ENCODE results near the gene BEST1. TPM values are rescaled to one million over a fixed set of nuclear protein-coding genes. Genes with fewer than 3 reads are reported as not detected.
"Not testable (repeated sequence)": the region's sequence is repeated elsewhere in the genome, so short reads cannot be mapped to it uniquely, and the experiment has no call there.

The BEST1 gene
- total and polyA plus RNA-seq, 5 donors from 2014 or later = 0.15 to 1.8 (median 1.5) TPM

- not testable (repeated sequence) for H3K36me3 Mint-ChIP-seq; H3K27ac ChIP-seq (ENCODE audit: insufficient read depth, low read length, poor library complexity, severe bottlenecking); H3K27ac Mint-ChIP-seq; ATAC-seq (ENCODE audit: low read depth in 2 of 2); H3K36me3 ChIP-seq (ENCODE audit: control insufficient read depth, insufficient read depth, low read length); DNase-seq; H3K4me3 ChIP-seq (ENCODE audit: low read depth, low read length); H3K9me3 ChIP-seq (ENCODE audit: control insufficient read depth in 2 of 2, low read length in 2 of 2); H3K9me3 Mint-ChIP-seq; H3K27me3 ChIP-seq (ENCODE audit: control insufficient read depth, insufficient read depth, low read length)
- H3K4me1 ChIP-seq (ENCODE audit: control insufficient read depth, insufficient read depth, low read length, poor library complexity, severe bottlenecking) = peaks cover 11% of the 10 kb centered on the region
- Mint-ChIP-seq H3K27me3 (peaks cover 27% of the 10 kb centered on the region), H3K4me1 (peaks cover 0 to 11% (median 3%) of the 10 kb centered on the region in 4 donors), H3K4me3 (peak overlapping the region in 1 of 4 donors; percentile 11)
Measured at GRCh38 chr11:61953632-61954031, 3.5 kb downstream of the BEST1 start.

GRCh38 chr11:61954106-61954850 is 4.1 kb downstream of the BEST1 start:
- Histone ChIP-seq H3K9me3 (ENCODE audit: control insufficient read depth in 2 of 2, low read length in 2 of 2) (no peaks in the 10 kb centered on the region), H3K4me3 (ENCODE audit: low read depth, low read length) (no peak overlapping the region), H3K27me3 (ENCODE audit: control insufficient read depth, insufficient read depth, low read length) (peaks cover 6% of the 10 kb centered on the region), H3K36me3 (ENCODE audit: control insufficient read depth, insufficient read depth, low read length) (no peaks in the 10 kb centered on the region), H3K4me1 (ENCODE audit: control insufficient read depth, insufficient read depth, low read length, poor library complexity, severe bottlenecking) (peaks cover 11% of the 10 kb centered on the region), H3K27ac (ENCODE audit: insufficient read depth, low read length, poor library complexity, severe bottlenecking) (no peak overlapping the region)
- peaks cover 27% of the 10 kb centered on the region for H3K27me3 Mint-ChIP-seq
- peaks cover 0 to 11% (median 3%) of the 10 kb centered on the region in 4 donors for H3K4me1 Mint-ChIP-seq
- H3K9me3 Mint-ChIP-seq = no peaks in the 10 kb centered on the region
- peak overlapping the region in 1 of 4 donors; percentile 11 for H3K4me3 Mint-ChIP-seq
- no peak for DNase-seq
- no peaks in the 10 kb centered on the region for H3K36me3 Mint-ChIP-seq
- ATAC-seq (ENCODE audit: low read depth in 2 of 2) = no peak
- H3K27ac Mint-ChIP-seq = no peak overlapping the region

- peaks cover 6% of the 10 kb centered on the region for H3K27me3 ChIP-seq (ENCODE audit: control insufficient read depth, insufficient read depth, low read length)
- peak overlapping the region in 2 of 4 donors; percentile 22 to 31 for H3K4me3 Mint-ChIP-seq
- no peak overlapping the region for H3K4me3 ChIP-seq (ENCODE audit: low read depth, low read length)
- peaks cover 27% of the 10 kb centered on the region for H3K27me3 Mint-ChIP-seq
- no peaks in the 10 kb centered on the region for H3K9me3 Mint-ChIP-seq
- no peaks in the 10 kb centered on the region for H3K36me3 ChIP-seq (ENCODE audit: control insufficient read depth, insufficient read depth, low read length)
- H3K4me1 ChIP-seq (ENCODE audit: control insufficient read depth, insufficient read depth, low read length, poor library complexity, severe bottlenecking) = peaks cover 11% of the 10 kb centered on the region
- H3K27ac Mint-ChIP-seq = no peak overlapping the region
- no peaks in the 10 kb centered on the region for H3K9me3 ChIP-seq (ENCODE audit: control insufficient read depth in 2 of 2, low read length in 2 of 2)
- H3K36me3 Mint-ChIP-seq = no peaks in the 10 kb centered on the region
- DNase-seq = no peak
- H3K27ac ChIP-seq (ENCODE audit: insufficient read depth, low read length, poor library complexity, severe bottlenecking) = no peak overlapping the region
- H3K4me1 Mint-ChIP-seq = peaks cover 0 to 11% (median 3%) of the 10 kb centered on the region in 4 donors
- ATAC-seq (ENCODE audit: low read depth in 2 of 2) = peak; percentile 17 to 21
Measured at GRCh38 chr11:61954851-61955421, 4.8 kb downstream of the BEST1 start.

GRCh38 chr11:61955422-61956135 is 5.4 kb downstream of the BEST1 start:
- H3K27ac ChIP-seq (ENCODE audit: insufficient read depth, low read length, poor library complexity, severe bottlenecking) = no peak overlapping the region

GRCh38 chr11:61956191-61957020 is 6.3 kb downstream of the BEST1 start:
- Mint-ChIP-seq H3K4me1 (peaks cover 0 to 11% (median 3%) of the 10 kb centered on the region in 4 donors), H3K27me3 (peaks cover 24% of the 10 kb centered on the region), H3K4me3 (peak overlapping the region in 1 of 4 donors; percentile 52), H3K27ac (peak overlapping the region in 1 of 3 donors; percentile 75), H3K36me3 (no peaks in the 10 kb centered on the region), H3K9me3 (no peaks in the 10 kb centered on the region)
- no peak overlapping the region for H3K27ac ChIP-seq (ENCODE audit: insufficient read depth, low read length, poor library complexity, severe bottlenecking)
- H3K4me3 ChIP-seq (ENCODE audit: low read depth, low read length) = no peak overlapping the region
- no peaks in the 10 kb centered on the region for H3K36me3 ChIP-seq (ENCODE audit: control insufficient read depth, insufficient read depth, low read length)
- ATAC-seq (ENCODE audit: low read depth in 2 of 2) (no peak), DNase-seq (no peak)
- H3K27me3 ChIP-seq (ENCODE audit: control insufficient read depth, insufficient read depth, low read length) = peaks cover 6% of the 10 kb centered on the region
- H3K4me1 ChIP-seq (ENCODE audit: control insufficient read depth, insufficient read depth, low read length, poor library complexity, severe bottlenecking) = peaks cover 11% of the 10 kb centered on the region
- H3K9me3 ChIP-seq (ENCODE audit: control insufficient read depth in 2 of 2, low read length in 2 of 2) = no peaks in the 10 kb centered on the region

More at GRCh38 chr11:61955422-61956135, 5.4 kb downstream of the BEST1 start:
- peak overlapping the region in 1 of 3 donors; percentile 75 for H3K27ac Mint-ChIP-seq
- H3K4me1 Mint-ChIP-seq = peaks cover 0 to 11% (median 3%) of the 10 kb centered on the region in 4 donors
- Histone ChIP-seq H3K9me3 (ENCODE audit: control insufficient read depth in 2 of 2, low read length in 2 of 2) (no peaks in the 10 kb centered on the region), H3K4me3 (ENCODE audit: low read depth, low read length) (no peak overlapping the region), H3K27me3 (ENCODE audit: control insufficient read depth, insufficient read depth, low read length) (peaks cover 6% of the 10 kb centered on the region), H3K36me3 (ENCODE audit: control insufficient read depth, insufficient read depth, low read length) (no peaks in the 10 kb centered on the region), H3K4me1 (ENCODE audit: control insufficient read depth, insufficient read depth, low read length, poor library complexity, severe bottlenecking) (peaks cover 11% of the 10 kb centered on the region)
- ATAC-seq (ENCODE audit: low read depth in 2 of 2) = peak; percentile 52 to 71
- peak overlapping the region in 2 of 4 donors; percentile 22 to 52 for H3K4me3 Mint-ChIP-seq
- H3K9me3 Mint-ChIP-seq = no peaks in the 10 kb centered on the region
- DNase-seq = peak in 2 of 3 donors; percentile 25 to 47
- H3K27me3 Mint-ChIP-seq = peaks cover 27% of the 10 kb centered on the region
- no peaks in the 10 kb centered on the region for H3K36me3 Mint-ChIP-seq

GRCh38 chr11:61957021-61957770 is 7.0 kb downstream of the BEST1 start:
- ATAC-seq (ENCODE audit: low read depth in 2 of 2) (no peak), DNase-seq (no peak)
- H3K36me3 ChIP-seq (ENCODE audit: control insufficient read depth, insufficient read depth, low read length) = no peaks in the 10 kb centered on the region
- Mint-ChIP-seq H3K36me3 (peaks cover 5% of the 10 kb centered on the region), H3K4me3 (no peak overlapping the region), H3K9me3 (no peaks in the 10 kb centered on the region), H3K27ac (no peak overlapping the region), H3K4me1 (peaks cover 0 to 14% (median 6%) of the 10 kb centered on the region in 4 donors), H3K27me3 (peaks cover 23% of the 10 kb centered on the region)
- H3K4me1 ChIP-seq (ENCODE audit: control insufficient read depth, insufficient read depth, low read length, poor library complexity, severe bottlenecking) = peaks cover 11% of the 10 kb centered on the region
- H3K4me3 ChIP-seq (ENCODE audit: low read depth, low read length) = no peak overlapping the region
- no peaks in the 10 kb centered on the region for H3K9me3 ChIP-seq (ENCODE audit: control insufficient read depth in 2 of 2, low read length in 2 of 2)
- peaks cover 6% of the 10 kb centered on the region for H3K27me3 ChIP-seq (ENCODE audit: control insufficient read depth, insufficient read depth, low read length)
- H3K27ac ChIP-seq (ENCODE audit: insufficient read depth, low read length, poor library complexity, severe bottlenecking) = no peak overlapping the region
